Common myeloid progenitor, CD34-positive (primary cell): ENCODE data around the gene SDR42E1.

Experiments used
- CTCF ChIA-PET: fragments of 350-600 bp; sonication (Branson Sonifier 250); formaldehyde crosslinking; loops from one replicate; lab custom pipeline; 2021; ENCODE audit warnings: antibody characterized with exemption; lab: Charles Lee
- POLR2A ChIA-PET: fragments of 350-600 bp; sonication (Branson Sonifier 250); formaldehyde crosslinking; loops from one replicate; lab custom pipeline; 2021; ENCODE audit warnings: antibody characterized with exemption; lab: Charles Lee
- DNase-seq, 3 donors: peaks; one replicate each; pipeline versions ENCODE4 v3.0.0 to v3.0.0-alpha.2; 2013
- H3K27ac ChIP-seq, 2 experiments: 1 replicate in 1 of 2; 2 replicates in 1 of 2; pipeline ENCODE4 v1.7.0; 2013; ENCODE audit warnings: inconsistent platforms in 2 of 2, low read length in 2 of 2, mild to moderate bottlenecking in 2 of 2, low read depth in 1 of 2, moderate library complexity in 1 of 2; ENCODE audit not compliant: severe bottlenecking in 2 of 2, insufficient read depth in 1 of 2, poor library complexity in 1 of 2
- H3K27me3 ChIP-seq, 5 experiments: replicated peaks in 2 of 5; 1 replicate in 3 of 5; 2 replicates in 2 of 5; pipeline versions ENCODE4 v1.6.1 to v1.7.0; 2013; ENCODE audit warnings: low read length in 4 of 5, mild to moderate bottlenecking in 2 of 5, moderate library complexity in 2 of 5, inconsistent platforms in 1 of 5; ENCODE audit not compliant: insufficient read depth in 5 of 5, control insufficient read depth in 4 of 5
- H3K36me3 ChIP-seq, 4 experiments: 1 replicate in 2 of 4; 2 replicates in 2 of 4; pipeline versions ENCODE4 v1.6.1 to v1.7.0; 2013; ENCODE audit warnings: low read length in 3 of 4, control low read depth in 1 of 4, mild to moderate bottlenecking in 1 of 4; ENCODE audit not compliant: control insufficient read depth in 4 of 4, insufficient read depth in 4 of 4
- H3K4me1 ChIP-seq, 4 experiments: 1 replicate in 3 of 4; 2 replicates in 1 of 4; pipeline versions ENCODE4 v1.6.1 to v1.7.1; 2013; ENCODE audit warnings: low read length in 3 of 4, mild to moderate bottlenecking in 3 of 4, control low read depth in 1 of 4, inconsistent platforms in 1 of 4, moderate library complexity in 1 of 4; ENCODE audit not compliant: control insufficient read depth in 4 of 4, insufficient read depth in 4 of 4; ENCODE audit errors: control extremely low read depth in 1 of 4
- H3K4me3 ChIP-seq, 7 experiments: 1 replicate in 4 of 7; 2 replicates in 3 of 7; pipeline versions ENCODE4 v1.5.1 to v1.7.0; 2013; ENCODE audit warnings: mild to moderate bottlenecking in 7 of 7, low read length in 6 of 7, moderate library complexity in 6 of 7, inconsistent platforms in 2 of 7, low read depth in 2 of 7, control low read depth in 1 of 7; ENCODE audit not compliant: insufficient read depth in 4 of 7, control insufficient read depth in 1 of 7; ENCODE audit errors: extremely low read depth in 1 of 7
- H3K9me3 ChIP-seq, 5 experiments: 1 replicate in 4 of 5; 2 replicates in 1 of 5; pipeline versions ENCODE4 v1.6.1 to v1.7.1; 2013; ENCODE audit warnings: low read length in 4 of 5, mild to moderate bottlenecking in 2 of 5, inconsistent platforms in 1 of 5, low read depth in 1 of 5, moderate library complexity in 1 of 5; ENCODE audit not compliant: control insufficient read depth in 4 of 5, insufficient read depth in 2 of 5; ENCODE audit errors: control extremely low read depth in 1 of 5
- WGBS: methylation state at CpG from one replicate; pipeline ENCODE4 v1.1.5; 2013; ENCODE audit not compliant: insufficient coverage; 5-methylcytosine and 5-hydroxymethylcytosine counted together

The SDR42E1 gene

DNA sequence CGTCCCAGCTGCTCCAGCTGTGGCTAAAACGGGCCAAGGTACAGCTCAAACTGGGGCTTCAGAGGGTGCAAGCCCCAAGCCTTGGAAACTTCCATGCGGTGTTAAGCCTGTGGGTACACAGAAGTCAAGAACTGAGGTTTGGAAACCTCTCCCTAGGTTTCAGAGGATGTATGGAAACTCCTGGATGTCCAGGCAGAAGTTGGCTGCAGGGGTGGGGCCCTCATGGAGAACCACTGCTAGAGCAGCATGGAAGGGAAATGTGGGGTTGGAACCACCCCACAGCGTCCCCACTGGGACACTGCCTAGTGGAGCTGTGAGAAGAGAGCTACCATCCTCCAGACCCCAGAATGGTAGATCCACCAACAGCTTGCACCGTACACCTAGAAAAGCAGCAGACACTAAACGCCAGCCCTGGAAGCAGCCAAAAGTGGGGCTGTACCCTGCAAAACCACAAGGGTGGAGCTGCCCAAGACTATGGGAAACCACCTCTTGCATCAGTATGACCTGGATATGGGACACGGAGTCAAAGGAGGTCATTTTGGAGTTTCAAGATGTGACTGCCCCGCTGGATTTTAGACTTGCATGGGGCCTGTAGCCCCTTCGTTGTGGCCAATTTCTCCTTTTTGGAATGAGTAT lies 2.2 kb downstream of the SDR42E1 start:
- H3K27me3 ChIP-seq = no peaks in the 10 kb centered on the region
- CTCF ChIA-PET = no interaction called here
- H3K4me1 ChIP-seq = peaks cover 0 to 11% (median 4%) of the 10 kb centered on the region in 4 experiments
- DNase-seq = peak in 2 of 3 donors; percentile 6 to 11
- POLR2A ChIA-PET = no interaction called here
- H3K27ac ChIP-seq = no peak overlapping the region
- WGBS = 100% methylated on average over 7 of the region's 9 CpGs
- H3K4me3 ChIP-seq = no peak overlapping the region
- peaks cover 0 to 19% (median 2%) of the 10 kb centered on the region in 4 experiments for H3K36me3 ChIP-seq
- peaks cover 0 to 19% (median 8%) of the 10 kb centered on the region in 5 experiments for H3K9me3 ChIP-seq

DNA sequence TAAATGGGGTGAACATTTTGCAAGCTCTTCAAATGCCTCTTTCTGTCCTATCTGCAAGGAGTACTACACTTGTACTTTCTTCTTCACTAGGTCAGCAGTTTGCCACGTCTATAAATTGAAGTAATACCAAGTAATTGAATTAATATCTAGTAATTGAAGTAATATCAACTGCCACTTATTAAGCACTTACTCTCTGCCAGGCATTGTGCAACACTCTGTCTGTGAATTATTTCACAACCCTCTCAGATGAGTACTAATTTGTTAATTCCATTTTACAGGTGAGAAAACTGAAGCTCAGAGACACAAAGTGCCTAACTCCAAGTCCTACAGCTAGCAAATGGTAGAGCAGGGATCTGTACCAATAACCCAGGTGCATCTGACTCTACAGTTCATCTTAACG lies 4.1 kb downstream of the SDR42E1 start:
- H3K4me1 ChIP-seq = peaks cover 0 to 11% (median 4%) of the 10 kb centered on the region in 4 experiments
- POLR2A ChIA-PET = no interaction called here
- no peak for DNase-seq
- H3K4me3 ChIP-seq = no peak overlapping the region
- no peaks in the 10 kb centered on the region for H3K27me3 ChIP-seq
- peaks cover 0 to 19% (median 8%) of the 10 kb centered on the region in 5 experiments for H3K9me3 ChIP-seq
- peaks cover 0 to 23% (median 2%) of the 10 kb centered on the region in 4 experiments for H3K36me3 ChIP-seq
- CTCF ChIA-PET = no interaction called here
- H3K27ac ChIP-seq = no peak overlapping the region
- WGBS = 100% methylated on average over 1 of the region's 2 CpGs

DNA sequence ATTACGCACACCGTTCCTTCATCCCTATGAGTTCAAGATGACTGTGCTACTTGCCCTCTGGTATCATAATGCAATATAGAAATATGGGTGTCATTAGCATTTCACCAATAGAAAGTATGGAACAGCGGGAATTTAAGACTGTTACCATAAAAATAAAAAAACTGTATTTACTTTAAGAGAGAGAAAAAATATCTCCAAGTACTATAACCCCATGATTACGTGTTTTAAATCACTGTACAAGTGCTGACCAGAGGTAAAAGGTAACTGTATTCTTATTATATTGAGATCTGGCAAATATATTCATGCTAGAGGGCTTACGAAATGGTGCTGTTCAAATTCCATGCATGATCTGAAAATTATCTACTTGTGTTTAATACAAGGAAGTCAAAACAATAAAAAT lies 5.2 kb downstream of the SDR42E1 start:
- WGBS = no CpG with 5 or more reads among the region's 5 CpGs
- POLR2A ChIA-PET = no interaction called here

DNA sequence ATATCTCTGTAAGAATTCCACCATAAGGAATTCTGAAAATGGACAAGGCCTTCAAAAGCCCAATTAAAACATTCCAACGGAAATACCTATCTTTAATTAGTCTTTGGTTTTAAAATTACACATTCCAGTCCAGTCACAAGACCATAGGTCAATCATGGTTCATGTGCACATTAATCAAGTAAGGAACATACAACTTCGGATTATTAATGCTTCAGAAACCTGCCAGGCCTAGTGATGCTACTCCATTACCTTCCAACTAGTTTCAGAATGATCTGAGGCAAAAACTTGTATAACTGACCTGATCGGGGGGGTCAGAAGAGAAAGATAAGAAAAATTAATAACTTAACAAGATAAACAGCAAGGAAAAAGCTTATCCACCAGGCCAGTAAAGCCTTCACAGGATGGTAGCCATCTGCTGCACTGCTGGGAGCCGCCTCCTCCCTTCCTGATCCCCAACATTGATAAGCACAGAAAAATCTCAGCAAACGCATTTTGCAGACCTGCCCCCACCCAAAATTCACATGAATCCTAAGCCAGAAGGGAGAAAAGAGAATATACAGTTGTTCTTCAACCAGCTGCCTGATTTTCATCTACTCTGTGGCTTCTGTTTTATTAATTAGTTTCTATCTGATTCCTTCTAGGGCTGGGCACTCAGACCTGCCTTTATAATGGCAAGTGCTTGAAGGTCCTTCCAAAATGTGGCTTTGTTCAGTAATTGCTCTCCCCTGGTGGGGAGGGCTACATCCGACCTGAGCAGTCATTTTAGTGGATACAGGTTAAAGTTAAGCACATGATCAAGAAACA lies 6.0 kb downstream of the SDR42E1 start:
- ChIA-PET CTCF (no interaction called here), POLR2A (no interaction called here)
- Histone ChIP-seq H3K9me3 (peaks cover 0 to 12% (median 8%) of the 10 kb centered on the region in 5 experiments), H3K36me3 (peaks cover 0 to 25% (median 2%) of the 10 kb centered on the region in 4 experiments), H3K27ac (no peak overlapping the region), H3K4me1 (peaks cover 0 to under 1% (median 0%) of the 10 kb centered on the region in 4 experiments), H3K27me3 (no peaks in the 10 kb centered on the region), H3K4me3 (no peak overlapping the region)
- 90% methylated on average over 2 of the region's 6 CpGs for WGBS
- DNase-seq = no peak

More for the DNA sequence above, 5.2 kb downstream of the SDR42E1 start:
- Histone ChIP-seq H3K36me3 (peaks cover 0 to 24% (median 2%) of the 10 kb centered on the region in 4 experiments), H3K9me3 (peaks cover 0 to 12% (median 8%) of the 10 kb centered on the region in 5 experiments), H3K27me3 (no peaks in the 10 kb centered on the region), H3K27ac (no peak overlapping the region), H3K4me3 (no peak overlapping the region), H3K4me1 (peaks cover 0 to 7% (median 2%) of the 10 kb centered on the region in 4 experiments)
- DNase-seq = no peak
- CTCF ChIA-PET = no interaction called here

- H3K27me3 ChIP-seq = no peaks in the 10 kb centered on the region
- DNase-seq = no peak
- H3K4me1 ChIP-seq = no peaks in the 10 kb centered on the region
- ChIA-PET CTCF (no interaction called here), POLR2A (no interaction called here)
- H3K9me3 ChIP-seq = peaks cover 0 to 10% (median 8%) of the 10 kb centered on the region in 5 experiments
- 93% methylated on average over 3 of the region's 5 CpGs for WGBS
- H3K27ac ChIP-seq = no peak overlapping the region
- H3K4me3 ChIP-seq = no peak overlapping the region
- H3K36me3 ChIP-seq = peaks cover 0 to 31% (median 2%) of the 10 kb centered on the region in 4 experiments
Measured at GRCh38 chr16:82004601-82005000, 6.7 kb downstream of the SDR42E1 start.

GRCh38 chr16:82002831-82003230 lies 8.4 kb downstream of the SDR42E1 start:
- peaks cover 0 to 38% (median 2%) of the 10 kb centered on the region in 4 experiments for H3K36me3 ChIP-seq
- H3K4me1 ChIP-seq = no peaks in the 10 kb centered on the region
- 96% methylated on average over 2 of the region's 3 CpGs for WGBS
- H3K27ac ChIP-seq = no peak overlapping the region
- CTCF ChIA-PET = no interaction called here
- no peak overlapping the region for H3K4me3 ChIP-seq
- DNase-seq = no peak
- no peaks in the 10 kb centered on the region for H3K9me3 ChIP-seq
- POLR2A ChIA-PET = no interaction called here
- H3K27me3 ChIP-seq = no peaks in the 10 kb centered on the region

DNA sequence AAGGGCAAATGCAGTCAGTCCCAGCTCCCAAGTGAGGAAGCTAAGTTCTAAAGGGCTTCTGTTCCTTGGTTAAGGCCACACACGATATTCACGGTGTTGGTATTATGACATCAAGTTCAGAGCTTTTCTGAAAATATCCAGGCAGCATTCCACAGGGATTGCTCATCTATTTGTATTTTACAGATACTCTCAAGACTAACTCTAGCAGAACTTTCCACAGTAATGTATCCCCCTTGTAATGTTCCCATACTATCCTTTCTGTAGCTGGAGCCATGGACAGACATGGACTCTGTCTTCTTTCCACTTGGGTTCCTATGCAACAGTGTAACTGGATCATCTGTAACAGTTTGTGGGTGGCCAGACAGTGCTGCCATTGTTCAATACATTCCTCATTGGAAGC lies 13.5 kb downstream of the SDR42E1 start:
- peaks cover 0 to 41% (median 0%) of the 10 kb centered on the region in 4 experiments for H3K36me3 ChIP-seq
- WGBS = 95% methylated on average over 2 of the region's 2 CpGs
- CTCF ChIA-PET = interaction anchor here (1.2 to 1.3 kb wide), 2 partner anchors 57 to 59 kb away, joined by 3 to 5 read pairs; no protein-coding TSS in a partner anchor

More for the DNA sequence above, 13.5 kb downstream of the SDR42E1 start:
- Histone ChIP-seq H3K27me3 (no peaks in the 10 kb centered on the region), H3K9me3 (no peaks in the 10 kb centered on the region), H3K27ac (no peak overlapping the region), H3K4me1 (no peaks in the 10 kb centered on the region), H3K4me3 (no peak overlapping the region)
- no peak for DNase-seq
- POLR2A ChIA-PET = no interaction called here
